Large intestine (tissue), 3 donors: ENCODE data around the gene DCDC2. TPM values are rescaled to one million over a fixed set of nuclear protein-coding genes. Genes with fewer than 3 reads are reported as not detected.
"Not testable (repeated sequence)": the region's sequence is repeated elsewhere in the genome, so short reads cannot be mapped to it uniquely, and the experiment has no call there.

Experiments
- DNase-seq, 2 donors: peaks; one replicate each; pipeline versions ENCODE4 v3.0.0 to v3.0.0-alpha.2; 2013
- H3K27ac ChIP-seq: one replicate; pipeline ENCODE4 v1.5.1; 2013; ENCODE audit warnings: low read length
- H3K27me3 ChIP-seq: 2 replicates; pipeline ENCODE4 v1.6.1; 2013; ENCODE audit warnings: low read length; ENCODE audit not compliant: control insufficient read depth, insufficient read depth
- H3K36me3 ChIP-seq: 2 replicates; pipeline ENCODE4 v1.6.1; 2013; ENCODE audit warnings: low read length; ENCODE audit not compliant: control insufficient read depth, insufficient read depth
- H3K4me1 ChIP-seq: one replicate; pipeline ENCODE4 v1.6.1; 2013; ENCODE audit warnings: low read length; ENCODE audit not compliant: control insufficient read depth, insufficient read depth
- H3K4me3 ChIP-seq: one replicate; pipeline ENCODE4 v1.5.1; 2013; ENCODE audit warnings: low read length
- H3K9me3 ChIP-seq: one replicate; pipeline ENCODE4 v1.6.1; 2013; ENCODE audit warnings: mild to moderate bottlenecking, low read depth, low read length, moderate library complexity; ENCODE audit not compliant: control insufficient read depth
- WGBS: methylation state at CpG from one replicate; pipeline ENCODE4 v1.1.5; 2013; ENCODE audit warnings: low lambda C conversion rate; ENCODE audit not compliant: insufficient coverage; 5-methylcytosine and 5-hydroxymethylcytosine counted together
- polyA plus RNA-seq: library from polyadenylated mRNA; unstranded; fragments of 120-200 nt; gene quantifications from one replicate; pipeline ENCODE4 v1.2.1, GENCODE V29; 2013

DCDC2 gene
- polyA plus RNA-seq, 1 donor: 8.3 TPM

- Histone ChIP-seq H3K9me3 (no peaks in the 10 kb centered on the region), H3K4me3 (no peak overlapping the region), H3K36me3 (no peaks in the 10 kb centered on the region), H3K27me3 (no peaks in the 10 kb centered on the region), H3K27ac (no peak overlapping the region), H3K4me1 (no peaks in the 10 kb centered on the region)
- DNase-seq: no peak
- WGBS: no CpG with 5 or more reads among the region's 2 CpGs
Measured at GRCh38 chr6:24228123-24228522, 129.7 kb downstream of the DCDC2 start.

GRCh38 chr6:24227556-24227955 is 130.3 kb downstream of the DCDC2 start:
- DNase-seq: no peak
- WGBS: no CpG with 5 or more reads among the region's 4 CpGs
- H3K4me1 ChIP-seq: no peaks in the 10 kb centered on the region
- no peak overlapping the region for H3K4me3 ChIP-seq
- H3K36me3 ChIP-seq: no peaks in the 10 kb centered on the region
- no peak overlapping the region for H3K27ac ChIP-seq
- H3K9me3 ChIP-seq: no peaks in the 10 kb centered on the region
- no peaks in the 10 kb centered on the region for H3K27me3 ChIP-seq

DNA sequence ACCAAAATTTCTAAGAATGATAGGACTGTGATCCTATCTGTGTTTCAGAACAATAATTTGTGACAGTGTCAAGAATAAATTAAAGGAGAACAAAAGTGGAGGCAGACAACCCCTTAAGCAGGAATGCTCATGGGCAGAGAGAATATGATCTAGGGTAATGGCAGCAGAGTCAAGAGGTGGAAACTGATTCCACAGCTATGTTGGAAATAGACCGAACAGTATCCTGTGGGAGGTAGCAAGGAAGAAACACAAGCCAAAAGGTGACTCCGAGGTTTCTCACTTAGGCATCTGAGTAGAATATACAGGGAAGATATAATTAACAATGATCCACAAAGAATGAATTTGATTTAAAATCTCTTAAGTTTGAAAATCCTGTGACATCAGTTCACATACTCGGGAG is 131.3 kb downstream of the DCDC2 start:
- Histone ChIP-seq H3K36me3 (no peaks in the 10 kb centered on the region), H3K9me3 (no peaks in the 10 kb centered on the region), H3K4me1 (no peaks in the 10 kb centered on the region), H3K27ac (no peak overlapping the region), H3K4me3 (no peak overlapping the region), H3K27me3 (no peaks in the 10 kb centered on the region)
- DNase-seq: no peak
- WGBS: 85% methylated on average over 2 of the region's 3 CpGs

- no peak overlapping the region for H3K27ac ChIP-seq
- no peak overlapping the region for H3K4me3 ChIP-seq
- no peak for DNase-seq
- no peaks in the 10 kb centered on the region for H3K4me1 ChIP-seq
- no peaks in the 10 kb centered on the region for H3K9me3 ChIP-seq
- H3K27me3 ChIP-seq: no peaks in the 10 kb centered on the region
- WGBS: 93% methylated on average over 2 of the region's 2 CpGs
- no peaks in the 10 kb centered on the region for H3K36me3 ChIP-seq
Measured at GRCh38 chr6:24225838-24226237, 132.0 kb downstream of the DCDC2 start.

GRCh38 chr6:24223115-24223919 is 134.5 kb downstream of the DCDC2 start:
- no peak for DNase-seq
- WGBS: 87% methylated on average over 3 of the region's 7 CpGs
- Histone ChIP-seq H3K27me3 (no peaks in the 10 kb centered on the region), H3K4me1 (no peaks in the 10 kb centered on the region), H3K27ac (no peak overlapping the region), H3K4me3 (no peak overlapping the region), H3K36me3 (no peaks in the 10 kb centered on the region), H3K9me3 (no peaks in the 10 kb centered on the region)

- H3K27ac ChIP-seq: no peak overlapping the region
- WGBS: no CpG with 5 or more reads among the region's 3 CpGs
- no peaks in the 10 kb centered on the region for H3K4me1 ChIP-seq
- H3K36me3 ChIP-seq: no peaks in the 10 kb centered on the region
- H3K4me3 ChIP-seq: no peak overlapping the region
- H3K27me3 ChIP-seq: no peaks in the 10 kb centered on the region
- H3K9me3 ChIP-seq: no peaks in the 10 kb centered on the region
- no peak for DNase-seq
Measured at GRCh38 chr6:24219670-24220069, 138.2 kb downstream of the DCDC2 start.

DNA sequence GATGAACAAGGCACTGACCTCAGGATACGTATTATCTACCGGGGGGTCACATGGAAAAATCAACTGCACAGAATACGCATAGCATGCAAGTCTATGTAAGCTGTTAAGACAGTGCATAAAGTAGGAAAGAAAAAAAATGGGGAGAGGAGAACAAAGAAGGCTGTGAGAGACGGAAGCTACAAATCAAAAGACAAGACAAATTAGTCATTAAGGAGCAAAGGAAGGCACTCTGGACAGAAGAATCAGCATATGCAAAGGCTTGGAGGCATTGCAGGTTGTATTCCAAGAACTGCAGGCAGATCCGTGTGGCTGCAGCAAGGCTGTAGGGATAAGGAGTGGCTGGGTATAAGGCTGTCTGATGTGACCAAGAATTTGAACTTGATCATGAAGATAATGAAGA is 142.9 kb downstream of the DCDC2 start:
- no peaks in the 10 kb centered on the region for H3K4me1 ChIP-seq
- no peak overlapping the region for H3K27ac ChIP-seq
- no peak for DNase-seq
- H3K9me3 ChIP-seq: no peaks in the 10 kb centered on the region
- 69% methylated on average over 3 of the region's 5 CpGs for WGBS
- H3K4me3 ChIP-seq: no peak overlapping the region
- H3K27me3 ChIP-seq: no peaks in the 10 kb centered on the region
- H3K36me3 ChIP-seq: no peaks in the 10 kb centered on the region

GRCh38 chr6:24207413-24207812 is 150.4 kb downstream of the DCDC2 start:
- no peak for DNase-seq
- Histone ChIP-seq H3K27me3 (no peaks in the 10 kb centered on the region), H3K9me3 (no peaks in the 10 kb centered on the region), H3K4me1 (peaks cover 3% of the 10 kb centered on the region), H3K4me3 (no peak overlapping the region), H3K36me3 (no peaks in the 10 kb centered on the region), H3K27ac (no peak overlapping the region)
- 33% methylated on average over 2 of the region's 4 CpGs for WGBS

DNA sequence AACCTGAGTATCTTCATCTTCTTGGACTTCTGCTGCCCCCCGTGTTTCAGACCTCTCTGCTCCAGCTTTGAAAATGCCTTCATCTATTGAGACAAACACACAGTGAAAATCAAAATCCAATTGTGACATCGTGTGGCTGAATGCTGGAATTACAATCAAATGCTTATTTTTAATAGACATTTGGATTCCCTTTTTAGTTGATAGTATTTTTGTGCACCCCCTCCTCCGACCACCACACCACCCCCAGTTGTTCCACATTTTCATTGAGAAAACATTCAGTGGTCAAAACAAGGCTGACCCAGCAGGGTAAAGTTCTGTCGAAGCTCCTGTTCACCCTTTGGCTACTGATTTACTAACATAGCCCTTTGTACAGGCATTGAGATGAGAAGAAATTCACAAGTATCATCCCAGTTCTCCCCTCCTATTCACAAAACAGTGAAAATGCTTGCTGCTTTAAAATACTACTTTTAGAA is 152.8 kb downstream of the DCDC2 start:
- H3K9me3 ChIP-seq: no peaks in the 10 kb centered on the region
- peak overlapping the region; percentile 18 for H3K27ac ChIP-seq
- H3K4me3 ChIP-seq: no peak overlapping the region
- no peaks in the 10 kb centered on the region for H3K36me3 ChIP-seq
- no peaks in the 10 kb centered on the region for H3K27me3 ChIP-seq
- WGBS: no CpG with 5 or more reads among the region's 4 CpGs
- DNase-seq: peak in 1 of 2 donors; percentile 36
- H3K4me1 ChIP-seq: peaks cover 3% of the 10 kb centered on the region

- not testable (repeated sequence) for H3K27ac ChIP-seq, DNase-seq, H3K4me3 ChIP-seq, H3K4me1 ChIP-seq, H3K9me3 ChIP-seq, H3K27me3 ChIP-seq, H3K36me3 ChIP-seq
- WGBS: no CpG with 5 or more reads among the region's 3 CpGs
Measured at GRCh38 chr6:24204113-24204512, 153.7 kb downstream of the DCDC2 start.

- Histone ChIP-seq H3K27ac (no peak overlapping the region), H3K4me1 (peaks cover 10% of the 10 kb centered on the region), H3K27me3 (no peaks in the 10 kb centered on the region), H3K9me3 (no peaks in the 10 kb centered on the region), H3K36me3 (no peaks in the 10 kb centered on the region), H3K4me3 (no peak overlapping the region)
- DNase-seq: no peak
- WGBS: no CpG with 5 or more reads among the region's 1 CpG
Measured at GRCh38 chr6:24197892-24198291, 160.0 kb downstream of the DCDC2 start.
